Right ventricle myocardium inferior (tissue), 1 donor: ENCODE data around the gene RTF2. TPM values are rescaled to one million over a fixed set of nuclear protein-coding genes. Genes with fewer than 3 reads are reported as not detected.

ENCODE experiments used
- ATAC-seq: fragments of 200-7000 bp; cut with Tn5 transposase; one replicate; pipeline ENCODE4 v1.9.1; 2020; ENCODE audit warnings: mild to moderate bottlenecking, moderate library complexity
- DNase-seq: peaks from one replicate; pipeline ENCODE4 v3.0.0; 2021; ENCODE audit errors: missing footprints
- intact Hi-C: fragments of 100-400 bp; cut with DNase I; formaldehyde crosslinking; loops from one replicate; pipeline ENCODE4 v1.11.0; 2022
- total RNA-seq: library from RNA; stranded (reverse); fragmentation: NEBNext Ultra II Directional; extraction: Animal tissue kit (Norgen Biotek cat#: 25700); gene quantifications from one replicate; pipeline ENCODE4 v1.2.1, GENCODE V29; 2021
- donor health status: DM: no; HTN: yes; CAD: no; lungs with severe emphysema.

RTF2 gene
- total RNA-seq, 1 donor from 2014 or later = 87.1 TPM

DNA sequence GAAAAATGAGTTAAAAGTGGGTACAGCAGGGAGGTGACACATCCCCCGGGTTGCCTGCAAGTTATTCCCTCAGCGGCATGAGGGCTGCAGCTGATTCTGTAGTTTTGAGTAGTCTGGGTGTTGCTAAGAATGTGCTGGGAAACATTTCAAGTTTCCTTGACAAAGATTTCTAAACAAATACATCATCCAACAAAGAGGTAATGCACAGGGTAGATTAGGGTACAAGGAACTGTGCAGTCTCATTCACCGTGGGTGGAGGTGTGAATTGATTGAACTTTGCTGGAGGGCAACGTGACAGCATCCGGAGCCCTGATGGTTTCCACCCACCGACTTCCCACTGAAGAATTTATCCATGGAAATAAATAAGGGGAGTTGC, 34.6 kb upstream of the RTF2 start:
- no peak for DNase-seq
- intact Hi-C loops = no loop called here
- ATAC-seq = no peak

DNA sequence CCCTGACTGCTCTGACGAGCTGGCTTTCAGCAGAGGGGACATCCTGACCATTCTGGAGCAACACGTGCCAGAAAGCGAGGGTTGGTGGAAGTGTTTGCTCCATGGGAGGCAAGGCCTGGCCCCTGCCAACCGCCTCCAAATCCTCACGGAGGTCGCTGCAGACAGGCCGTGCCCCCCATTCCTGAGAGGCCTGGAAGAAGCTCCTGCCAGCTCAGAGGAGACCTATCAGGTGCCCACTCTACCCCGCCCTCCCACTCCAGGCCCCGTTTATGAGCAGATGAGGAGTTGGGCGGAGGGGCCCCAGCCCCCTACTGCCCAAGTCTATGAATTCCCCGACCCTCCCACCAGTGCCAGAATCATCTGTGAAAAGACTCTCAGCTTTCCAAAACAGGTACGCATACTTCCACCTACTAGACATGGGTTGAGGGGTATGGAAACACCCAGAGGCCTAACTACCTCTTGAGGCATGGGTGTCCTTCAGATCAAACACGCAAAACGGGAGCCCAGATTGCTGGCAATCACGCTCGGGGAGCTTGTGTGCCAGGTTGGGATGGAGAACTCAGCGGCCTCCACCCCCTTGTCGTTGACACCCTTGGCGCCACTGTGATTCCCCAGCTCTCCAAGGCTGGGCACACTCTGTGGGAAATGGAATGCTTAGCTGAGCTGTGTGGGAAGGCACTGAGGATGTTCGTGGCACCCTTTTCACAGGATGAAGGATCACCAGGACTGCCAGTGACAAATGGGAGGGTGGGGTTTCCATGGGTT, 31.0 kb upstream of the RTF2 start:
- ATAC-seq = no peak
- intact Hi-C loops = no loop called here

DNA sequence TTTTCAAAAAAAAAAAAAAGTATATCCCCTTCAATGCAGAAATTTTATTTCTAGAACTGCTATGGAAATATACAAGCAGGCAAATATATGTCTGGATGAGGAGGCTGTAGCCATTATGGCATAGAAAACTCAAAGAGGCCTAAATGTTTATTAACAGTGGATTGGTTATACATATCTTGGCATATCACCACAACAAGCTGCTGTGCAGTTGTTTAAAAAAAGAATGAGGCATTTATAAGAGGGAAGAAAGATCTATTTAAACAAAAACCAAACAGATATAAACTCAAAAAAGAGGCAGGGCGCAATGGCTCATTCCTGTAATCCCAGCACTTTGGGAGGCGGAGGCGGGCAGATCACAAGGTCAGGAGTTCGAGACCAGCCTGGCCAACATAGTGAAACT, 30.1 kb upstream of the RTF2 start:
- DNase-seq (no peak), ATAC-seq (no peak)
- intact Hi-C loops = no loop called here

More for the DNA sequence above, 31.0 kb upstream of the RTF2 start:
- DNase-seq = no peak

- peak; percentile 91 for ATAC-seq
- intact Hi-C loops = no loop called here
- DNase-seq = peak; percentile 73
These were observed 28.6 kb upstream of the RTF2 start for GRCh38 chr20:56439771-56440291.

GRCh38 chr20:56440346-56441007, 27.9 kb upstream of the RTF2 start:
- intact Hi-C loops = no loop called here
- ATAC-seq (no peak), DNase-seq (no peak)

- ATAC-seq = no peak
- DNase-seq = no peak
- intact Hi-C loops = no loop called here
These were observed 25.8 kb upstream of the RTF2 start for GRCh38 chr20:56442389-56443365.

GRCh38 chr20:56443654-56444540, 24.5 kb upstream of the RTF2 start:
- ATAC-seq = peak; percentile 66
- no peak for DNase-seq
- intact Hi-C loops = no loop called here

DNA sequence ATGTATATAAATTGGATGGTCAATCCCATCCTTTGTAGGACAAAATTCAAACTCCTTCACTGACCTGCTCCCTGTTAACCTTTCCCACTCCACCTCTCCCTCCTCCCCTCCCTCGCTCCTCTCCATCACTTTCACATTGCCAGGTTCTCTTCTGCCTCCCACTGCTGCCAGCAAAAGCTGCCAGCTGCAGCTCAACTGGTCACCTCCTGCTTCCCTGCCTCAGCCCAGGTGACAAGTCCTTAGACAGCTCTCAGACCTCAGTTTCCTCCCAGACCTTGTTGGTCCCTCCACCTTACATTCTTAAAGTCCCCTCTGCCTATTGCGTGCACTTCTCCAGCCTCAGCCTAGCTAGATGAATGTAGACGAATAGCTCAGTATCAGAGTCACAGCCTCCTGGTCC, 23.3 kb upstream of the RTF2 start:
- DNase-seq = no peak
- intact Hi-C loops = no loop called here
- ATAC-seq = no peak

DNA sequence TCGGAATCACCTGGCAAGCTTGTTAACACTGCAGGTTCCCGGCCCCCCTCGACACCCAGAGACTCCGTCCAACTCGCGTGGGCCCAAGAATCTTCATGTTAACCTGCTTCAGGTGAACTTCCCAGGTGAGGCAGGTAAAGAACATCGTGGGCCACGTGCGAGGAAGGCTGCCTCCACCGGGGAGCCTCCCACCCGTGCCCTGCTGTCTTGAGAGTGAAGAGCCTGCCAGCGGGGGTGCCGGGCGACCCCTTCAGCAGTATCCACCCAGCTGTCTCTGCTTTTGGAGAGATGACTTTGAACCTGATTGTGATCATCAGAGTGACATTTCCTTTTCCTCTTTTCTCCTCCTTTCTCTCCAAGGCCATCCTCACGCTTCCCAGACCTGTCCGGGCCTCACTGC, 22.9 kb upstream of the RTF2 start:
- DNase-seq (no peak), ATAC-seq (no peak)
- intact Hi-C loops = no loop called here

DNA sequence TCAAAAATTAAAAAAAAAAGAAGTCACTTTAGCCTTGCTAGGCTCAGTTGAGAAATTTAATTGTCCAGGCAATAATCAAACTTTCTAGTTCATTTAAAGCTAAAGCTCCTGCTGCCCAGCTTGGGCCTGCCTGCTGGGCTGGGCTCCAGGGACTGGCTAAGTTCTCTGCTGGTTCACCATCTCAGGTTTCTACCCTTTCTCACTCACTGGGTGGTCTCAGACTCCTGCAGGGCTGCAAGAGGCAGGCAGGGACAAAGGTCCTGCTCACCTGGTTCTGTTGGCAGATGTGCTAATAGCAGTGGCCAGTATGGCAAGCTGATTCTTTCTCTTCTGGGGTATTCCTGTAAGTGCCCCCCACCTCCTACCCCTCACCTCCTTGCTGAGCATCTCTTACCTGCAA, 21.2 kb upstream of the RTF2 start:
- DNase-seq = no peak
- intact Hi-C loops = no loop called here
- no peak for ATAC-seq

GRCh38 chr20:56449459-56449858, 19.0 kb upstream of the RTF2 start:
- no peak for ATAC-seq
- DNase-seq = no peak
- intact Hi-C loops = no loop called here

DNA sequence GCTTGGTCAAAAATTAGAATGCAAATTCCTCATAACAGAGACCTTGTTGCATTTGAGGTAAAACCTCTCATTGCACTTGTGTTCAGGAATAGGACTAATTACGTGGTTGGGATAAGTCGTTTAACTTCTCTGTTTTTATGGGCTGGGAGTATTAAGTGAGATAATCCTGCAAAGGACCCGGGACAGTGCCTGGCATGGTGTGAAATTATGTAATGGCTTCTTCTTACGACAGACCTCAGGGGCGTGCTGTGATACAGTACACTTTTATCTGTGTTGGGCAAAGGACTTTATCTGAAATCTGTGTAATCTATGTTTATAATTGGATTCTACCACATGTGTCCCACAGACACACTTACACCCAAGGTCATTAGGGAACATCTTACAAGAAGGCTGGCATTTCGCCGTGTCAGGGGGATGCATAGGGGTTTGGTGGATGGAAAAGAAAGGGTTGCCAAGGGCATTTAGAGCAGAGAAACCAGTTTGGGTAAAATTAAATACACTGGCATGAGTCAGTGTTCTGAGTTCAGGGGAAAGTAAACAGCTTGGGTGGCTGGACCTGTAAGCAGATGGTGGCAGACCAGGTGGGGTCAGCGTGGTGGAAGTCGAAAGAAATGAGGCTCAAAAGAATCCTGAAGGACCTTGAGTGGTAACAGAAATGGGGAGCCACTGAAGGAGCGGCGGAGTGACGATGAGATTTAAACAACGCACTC, 17.2 kb upstream of the RTF2 start:
- intact Hi-C loops = no loop called here
- ATAC-seq = no peak
- DNase-seq = no peak

GRCh38 chr20:56453352-56453751, 15.1 kb upstream of the RTF2 start:
- intact Hi-C loops = no loop called here
- no peak for ATAC-seq
- no peak for DNase-seq

GRCh38 chr20:56454754-56455153, 13.7 kb upstream of the RTF2 start:
- ATAC-seq (no peak), DNase-seq (no peak)
- intact Hi-C loops = no loop called here

GRCh38 chr20:56458206-56458821, 10.1 kb upstream of the RTF2 start:
- DNase-seq = no peak
- intact Hi-C loops = no loop called here
- ATAC-seq = no peak

DNA sequence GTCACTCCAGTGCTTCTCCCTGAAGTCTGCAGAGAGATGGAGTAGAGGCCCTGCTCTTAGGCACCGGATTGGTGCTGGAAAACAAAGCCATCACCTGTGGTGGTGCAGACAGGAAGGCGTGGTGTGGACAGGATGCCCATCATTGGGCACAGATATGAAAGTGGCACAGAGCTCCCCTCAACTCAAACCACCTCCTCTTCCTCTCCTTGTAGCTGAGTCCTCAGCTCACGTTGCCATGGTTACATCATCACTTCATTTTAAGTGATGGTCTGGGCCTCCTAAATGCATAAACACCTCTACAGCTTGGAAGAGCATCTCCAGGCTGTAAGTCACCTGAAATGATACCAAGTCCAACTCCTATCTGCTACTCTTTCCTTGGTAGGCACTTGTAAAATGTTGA, 8.0 kb upstream of the RTF2 start:
- intact Hi-C loops = no loop called here
- no peak for ATAC-seq
- no peak for DNase-seq

DNA sequence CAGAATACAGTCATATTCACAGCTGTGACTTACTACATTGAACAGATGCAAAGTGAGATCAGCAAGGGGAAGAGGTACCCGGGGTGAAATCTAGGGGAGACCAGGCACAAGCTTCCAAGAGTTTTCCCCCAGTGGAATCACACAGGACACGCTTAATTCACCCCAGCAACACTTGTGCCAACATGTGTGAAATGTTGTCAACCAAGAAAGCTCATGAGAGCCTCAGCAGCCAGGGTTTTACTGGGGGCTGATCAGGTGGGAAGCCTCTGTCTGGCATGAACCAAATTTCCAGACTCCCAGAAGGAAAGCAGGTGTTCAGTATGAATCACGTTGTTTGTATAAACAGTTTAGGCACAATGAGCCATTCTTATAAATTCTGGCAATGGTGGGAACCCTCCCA, 6.9 kb upstream of the RTF2 start:
- DNase-seq (no peak), ATAC-seq (no peak)
- intact Hi-C loops = no loop called here
